ENCODE measurements around the gene TNFRSF4.
A peak's percentile ranks its signal among the peaks of the same experiment; 100 is the strongest.
"Not testable (repeated sequence)": the region's sequence is repeated elsewhere in the genome, so short reads cannot be mapped to it uniquely, and the experiment has no call there.

TNFRSF4 gene

GRCh38 chr1:1213345-1214265, at the start of gene TNFRSF4:
Gene TNFRSF4 (minus strand): TSS chr1:1214153. CDS start chr1:1214127, 26 bp downstream.
- DNase-seq (ENCODE audit: low read depth in 3 of 3) = peak in 1 of 3 experiments; percentile 56

- DNase-seq (ENCODE audit: low read depth in 3 of 3) = no peak
Observed at GRCh38 chr1:1262758-1263157, 48.8 kb upstream of the TNFRSF4 start.

GRCh38 chr1:1262071-1262470, 48.1 kb upstream of the TNFRSF4 start:
- DNase-seq (ENCODE audit: low read depth in 3 of 3) = no peak

GRCh38 chr1:1260843-1261560, 47.0 kb upstream of the TNFRSF4 start:
- no peak for DNase-seq (ENCODE audit: low read depth in 3 of 3)

GRCh38 chr1:1259951-1260600, 46.1 kb upstream of the TNFRSF4 start:
- DNase-seq (ENCODE audit: low read depth in 3 of 3) = no peak

- no peak for DNase-seq (ENCODE audit: low read depth in 3 of 3)
Observed at GRCh38 chr1:1259540-1259939, 45.6 kb upstream of the TNFRSF4 start.

GRCh38 chr1:1259119-1259488, 45.2 kb upstream of the TNFRSF4 start:
- no peak for DNase-seq (ENCODE audit: low read depth in 3 of 3)

GRCh38 chr1:1256956-1257871, 43.3 kb upstream of the TNFRSF4 start:
- DNase-seq (ENCODE audit: low read depth in 3 of 3) = no peak

- no peak for DNase-seq (ENCODE audit: low read depth in 3 of 3)
Observed at GRCh38 chr1:1255611-1256010, 41.7 kb upstream of the TNFRSF4 start.

- no peak for DNase-seq (ENCODE audit: low read depth in 3 of 3)
Observed at GRCh38 chr1:1255078-1255477, 41.1 kb upstream of the TNFRSF4 start.

GRCh38 chr1:1254667-1254998, 40.7 kb upstream of the TNFRSF4 start:
- no peak for DNase-seq (ENCODE audit: low read depth in 3 of 3)

- DNase-seq (ENCODE audit: low read depth in 3 of 3) = no peak
Observed at GRCh38 chr1:1253972-1254666, 40.2 kb upstream of the TNFRSF4 start.

GRCh38 chr1:1253314-1253713, 39.4 kb upstream of the TNFRSF4 start:
- DNase-seq (ENCODE audit: low read depth in 3 of 3) = no peak

GRCh38 chr1:1250786-1251284, 36.9 kb upstream of the TNFRSF4 start:
- DNase-seq (ENCODE audit: low read depth in 3 of 3) = peak; percentile 43 to 52 (median 46)

GRCh38 chr1:1248009-1248913, 34.3 kb upstream of the TNFRSF4 start:
- DNase-seq (ENCODE audit: low read depth in 3 of 3) = not testable (repeated sequence)

GRCh38 chr1:1247341-1247913, 33.5 kb upstream of the TNFRSF4 start:
- DNase-seq (ENCODE audit: low read depth in 3 of 3) = no peak

- no peak for DNase-seq (ENCODE audit: low read depth in 3 of 3)
Observed at GRCh38 chr1:1246577-1247340, 32.8 kb upstream of the TNFRSF4 start, which contains the start of gene C1QTNF12. Gene C1QTNF12 (minus strand): TSS chr1:1246722. CDS start chr1:1246690, 32 bp downstream.
